Heart left ventricle (tissue), 16 donors: Measurements from ENCODE around the gene CYB5R3. TPM values are rescaled to one million over a fixed set of nuclear protein-coding genes. Genes with fewer than 3 reads are reported as not detected.

Experiments
- ATAC-seq, 4 donors: fragments of 200-7000 bp; cut with Tn5 transposase; one replicate each; pipeline ENCODE4 v1.9.1; 2020 to 2022; ENCODE audit warnings: moderate library complexity in 4 of 4, mild to moderate bottlenecking in 3 of 4, moderate number of reproducible peaks in 1 of 4
- DNase-seq, 5 donors: peaks; one replicate each; pipeline ENCODE4 v3.0.0-alpha.2; 2020
- H3K27ac ChIP-seq, 12 donors: fragments of 200-600 bp; sonication (generic) in 4 of 12; one replicate each; pipeline versions ENCODE4 v1.5.0 to v1.8.0; 2016 to 2022; ENCODE audit warnings: mild to moderate bottlenecking in 2 of 12
- H3K27me3 ChIP-seq, 9 donors: fragments of 200-600 bp; sonication (generic) in 2 of 9; one replicate each; pipeline versions ENCODE4 v1.5.1 to v1.8.0; 2016 to 2022; ENCODE audit warnings: mild to moderate bottlenecking in 3 of 9
- H3K36me3 ChIP-seq, 9 donors: fragments of 200-600 bp; sonication (generic) in 2 of 9; one replicate each; pipeline versions ENCODE4 v1.5.0 to v1.8.0; 2018 to 2022; ENCODE audit warnings: mild to moderate bottlenecking in 2 of 9
- H3K4me1 ChIP-seq, 12 donors: fragments of 200-600 bp; sonication (generic) in 4 of 12; one replicate each; pipeline versions ENCODE4 v1.5.0 to v1.8.0; 2016 to 2022; ENCODE audit warnings: mild to moderate bottlenecking in 3 of 12
- H3K4me3 ChIP-seq, 12 donors: fragments of 200-600 bp; sonication (generic) in 4 of 12; one replicate each; pipeline versions ENCODE4 v1.5.0 to v1.8.0; 2017 to 2022; ENCODE audit warnings: mild to moderate bottlenecking in 9 of 12, moderate library complexity in 4 of 12
- H3K9me3 ChIP-seq, 12 donors: fragments of 200-600 bp; sonication (generic) in 4 of 12; one replicate each; pipeline versions ENCODE4 v1.5.0 to v1.8.0; 2016 to 2022; ENCODE audit warnings: mild to moderate bottlenecking in 1 of 12
- POLR2A ChIP-seq, 2 donors: fragments of 450-650 bp; IDR thresholded peaks; one replicate each; pipeline ENCODE4 v1.6.1; 2017; ENCODE audit warnings: antibody characterized with exemption in 2 of 2, mild to moderate bottlenecking in 2 of 2, moderate library complexity in 2 of 2
- WGBS, 4 donors: extraction: QIAGEN DNeasy Blood & Tissue Kit in 2 of 4; methylation state at CpG; one replicate each; pipeline versions ENCODE4 v1.1.5 to v1.1.7; 2013 to 2018; 5-methylcytosine and 5-hydroxymethylcytosine counted together
- intact Hi-C, 10 donors: fragments of 100-400 bp; cut with DNase I; formaldehyde crosslinking; loops; one replicate each; pipeline versions ENCODE4 v1.11.1 to v1.14.2; 2022
- polyA plus RNA-seq, 2 donors: library from polyadenylated mRNA; stranded (reverse); fragments of 200-250 nt; gene quantifications; one replicate each; pipeline ENCODE4 v1.2.3, GENCODE V29; 2013
- total RNA-seq, 9 donors: library from RNA; depleted of rRNA in 2 of 9; stranded (reverse); fragments of >200 nt in 2 of 9; fragmentation: NEBNext Ultra II Directional in 3 of 9; extraction: Animal tissue kit (Norgen Biotek cat#: 25700) in 3 of 9; gene quantifications; one replicate each; pipeline versions ENCODE4 v1.1.0 to v1.2.4, GENCODE V29; 2016 to 2023
- TF ChIP-seq, protein P1 (sequence below), 12 donors: fragments of 200-600 bp; sonication (generic) in 4 of 12; IDR thresholded peaks; one replicate each; pipeline versions ENCODE4 v1.5.0 to v1.8.0; 2018 to 2022; ENCODE audit warnings: antibody characterized with exemption in 12 of 12, mild to moderate bottlenecking in 5 of 12
- donor health status: ischemic (EF 13 %, LVEDD 7.1; RV severe dilation, severe dysfunction).
- donor health status: healthy with polysubstance abuse.
- donor health status: DM: no; HTN: yes; CAD: no.
- donor health status: DM: no; HTN: no; CAD: no.
- donor health status: ischemic (EF 25% LVEDD 6.9; RV normal size, moderate dysfunction).
- donor health status: ischemic (EF 25% LVEDD 5.7; RV mildly dilated, moderate dysfunction).
- donor health status: healthy.
- donor health status: DM: yes; HTN: yes; CAD: no.
- donor health status: ischemic (EF 35%, LVEDD 5.7; RV mildly dilated, moderate dysfunction).
- donor health status: nonischemic (EF 11% LVEDD 7.7; RV severe dilation, severe dysfunction).
- donor health status: DM: yes; HTN: yes; CAD: no.
- donor health status: PGD.
- donor health status: ischemic (EF 29% LVEDD 5.4; RV normal size, mild dysfunction).
- donor health status: nonischemic (EF 23%, LVEDD 6.1; RV moderate dilation, normal function).

The CYB5R3 gene
- total and polyA plus RNA-seq, 11 donors: 135 to 459 (median 305) TPM

GRCh38 chr22:42646569-42647525, 2.3 kb downstream of the CYB5R3 start:
- Histone ChIP-seq H3K4me1 (peaks cover 30 to 74% (median 67%) of the 10 kb centered on the region in 12 donors), H3K27ac (peak overlapping the region; percentile 84 to 97 (median 92)), H3K27me3 (no peaks in the 10 kb centered on the region), H3K36me3 (no peaks in the 10 kb centered on the region), H3K4me3 (peak overlapping the region; percentile 17 to 94 (median 47)), H3K9me3 (no peaks in the 10 kb centered on the region)
- intact Hi-C loops: loop anchor here in 2 of 10 donors (2.0 to 5.0 kb wide), 3 partner anchors 32 to 210 kb away; partner anchors contain the start of genes POLDIP3 (in 2 of the 2) and ARFGAP3 (in 1 of the 2)
- TF ChIP-seq POLR2A (IDR thresholded peaks at IDR 0.05): peak in 1 of 2 donors; percentile 23
- TF ChIP-seq, protein P1, sequence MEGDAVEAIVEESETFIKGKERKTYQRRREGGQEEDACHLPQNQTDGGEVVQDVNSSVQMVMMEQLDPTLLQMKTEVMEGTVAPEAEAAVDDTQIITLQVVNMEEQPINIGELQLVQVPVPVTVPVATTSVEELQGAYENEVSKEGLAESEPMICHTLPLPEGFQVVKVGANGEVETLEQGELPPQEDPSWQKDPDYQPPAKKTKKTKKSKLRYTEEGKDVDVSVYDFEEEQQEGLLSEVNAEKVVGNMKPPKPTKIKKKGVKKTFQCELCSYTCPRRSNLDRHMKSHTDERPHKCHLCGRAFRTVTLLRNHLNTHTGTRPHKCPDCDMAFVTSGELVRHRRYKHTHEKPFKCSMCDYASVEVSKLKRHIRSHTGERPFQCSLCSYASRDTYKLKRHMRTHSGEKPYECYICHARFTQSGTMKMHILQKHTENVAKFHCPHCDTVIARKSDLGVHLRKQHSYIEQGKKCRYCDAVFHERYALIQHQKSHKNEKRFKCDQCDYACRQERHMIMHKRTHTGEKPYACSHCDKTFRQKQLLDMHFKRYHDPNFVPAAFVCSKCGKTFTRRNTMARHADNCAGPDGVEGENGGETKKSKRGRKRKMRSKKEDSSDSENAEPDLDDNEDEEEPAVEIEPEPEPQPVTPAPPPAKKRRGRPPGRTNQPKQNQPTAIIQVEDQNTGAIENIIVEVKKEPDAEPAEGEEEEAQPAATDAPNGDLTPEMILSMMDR (IDR thresholded peaks at IDR 0.05): no peak
- 14 to 18% (median 15%) methylated on average over 9 to 16 of the region's 16 CpGs for WGBS, 4 donors
- DNase-seq (peak; percentile 79 to 92 (median 84)), ATAC-seq (peak; percentile 53 to 66 (median 61))

DNA sequence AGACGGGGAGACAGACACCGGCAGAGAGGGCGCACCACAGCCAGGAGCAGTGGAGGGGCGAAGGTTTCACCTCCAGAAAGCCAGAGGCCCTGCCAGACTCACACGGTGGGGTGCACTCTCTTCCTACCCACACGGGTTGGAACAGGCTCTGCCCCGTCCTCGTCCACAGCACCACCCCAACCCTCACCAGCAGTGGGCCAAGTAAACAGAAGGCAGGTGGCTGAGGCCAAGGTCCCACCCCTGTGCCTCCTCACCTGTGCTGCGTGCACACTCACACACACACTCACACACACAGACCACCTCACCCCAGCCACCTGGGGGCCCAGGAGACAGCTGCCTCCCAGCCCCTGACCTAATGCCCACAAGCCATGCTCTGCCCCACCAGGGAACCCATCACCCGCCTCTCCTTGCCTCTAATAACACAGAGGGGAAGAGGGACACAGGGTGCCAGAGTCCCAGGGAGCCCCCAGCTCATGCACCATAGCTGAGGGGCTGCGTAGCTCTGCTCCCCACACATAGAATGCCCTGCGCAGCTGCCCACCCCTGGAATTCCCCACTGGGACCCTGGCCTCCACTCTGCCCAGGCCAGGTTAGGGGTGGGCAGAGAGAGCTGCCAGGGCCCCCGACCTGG, 3.1 kb downstream of the CYB5R3 start:
- H3K4me1 ChIP-seq: peaks cover 30 to 81% (median 73%) of the 10 kb centered on the region in 12 donors
- 30 to 55% (median 44%) methylated on average over 8 to 13 of the region's 13 CpGs for WGBS, 4 donors
- ATAC-seq: peak in 2 of 4 donors; percentile 0 to 2
- no peak for DNase-seq
- peak overlapping the region; percentile 17 to 94 (median 47) for H3K4me3 ChIP-seq
- intact Hi-C loops: loop anchor here in 2 of 10 donors (2.0 to 5.0 kb wide), 3 partner anchors 31 to 211 kb away; partner anchors contain the start of genes POLDIP3 (in 2 of the 2) and ARFGAP3 (in 1 of the 2)
- H3K27ac ChIP-seq: peak overlapping the region; percentile 84 to 97 (median 92)
- H3K9me3 ChIP-seq: no peaks in the 10 kb centered on the region
- TF ChIP-seq, protein P1 (IDR thresholded peaks at IDR 0.05): no peak
- no peak for TF ChIP-seq POLR2A (IDR thresholded peaks at IDR 0.05)
- no peaks in the 10 kb centered on the region for H3K36me3 ChIP-seq
- no peaks in the 10 kb centered on the region for H3K27me3 ChIP-seq

DNA sequence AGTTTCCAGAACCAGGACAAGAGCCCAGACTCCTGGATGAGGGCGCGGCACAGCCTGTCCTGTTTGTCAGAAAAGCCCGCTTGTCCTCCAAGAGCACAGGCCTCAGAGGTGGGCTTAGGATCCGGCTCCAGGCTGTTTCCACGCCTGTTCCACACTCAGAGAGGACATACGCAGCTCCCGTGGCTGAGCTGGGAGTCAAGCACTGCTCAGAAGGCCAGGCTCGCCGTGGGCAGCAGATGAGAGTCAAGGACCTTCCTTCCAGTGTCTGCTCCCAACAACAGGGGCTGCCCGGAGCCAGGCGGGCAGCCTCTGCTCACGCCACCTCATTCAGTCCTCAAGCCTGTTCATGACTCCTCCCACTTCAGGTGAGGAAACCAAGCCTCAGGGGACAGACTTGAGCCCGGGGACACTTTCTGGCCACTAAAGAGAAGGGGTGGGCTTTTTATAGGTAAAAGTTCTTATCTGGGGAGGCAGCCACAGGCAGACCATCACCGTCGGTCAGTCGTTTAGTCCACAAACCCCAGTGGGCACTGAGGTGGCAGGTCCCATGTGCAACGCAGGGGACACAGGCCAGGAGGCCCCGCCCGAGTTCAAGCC, 3.8 kb downstream of the CYB5R3 start:
- TF ChIP-seq, protein P1 (IDR thresholded peaks at IDR 0.05): no peak
- TF ChIP-seq POLR2A (IDR thresholded peaks at IDR 0.05): no peak
- Histone ChIP-seq H3K27me3 (no peaks in the 10 kb centered on the region), H3K36me3 (peaks cover 0 to 1% (median 0%) of the 10 kb centered on the region in 9 donors), H3K4me1 (peaks cover 30 to 81% (median 74%) of the 10 kb centered on the region in 12 donors), H3K27ac (peak overlapping the region; percentile 84 to 97 (median 92)), H3K4me3 (peak overlapping the region in 11 of 12 donors; percentile 25 to 94 (median 48)), H3K9me3 (no peaks in the 10 kb centered on the region)
- 21 to 40% (median 28%) methylated on average over 12 to 19 of the region's 19 CpGs for WGBS, 4 donors
- intact Hi-C loops: loop anchor here in 2 of 10 donors (5.0 kb wide), 2 partner anchors 52 to 212 kb away; partner anchors contain the start of gene ARFGAP3 (in 1 of the 2)
- DNase-seq: peak in 1 of 5 donors; percentile 44
- peak in 2 of 4 donors; percentile 10 to 16 for ATAC-seq
